Natural killer cell treated with Interleukin-12 subunit alpha and Interleukin-12 subunit beta and Interleukin-15 and Interleukin-18, amount 100 ng/mL, for 72 hours (primary cell): ENCODE data around the gene KLF16. TPM values are rescaled to one million over a fixed set of nuclear protein-coding genes. Genes with fewer than 3 reads are reported as not detected.

Experiments used
- ATAC-seq, 2 donors: fragments of 150-1000 bp; cut with Tn5 transposase in 1 of 2; sonication (Bioruptor Pico), chemical (Tn5 transposase) in 1 of 2; 2 replicates each; pipeline ENCODE4 v1.10.0; 2021
- DNase-seq: peaks from one replicate; pipeline ENCODE4 v3.0.0; 2022; ENCODE audit warnings: low spot score
- H3K27ac Mint-ChIP-seq, 2 donors: 1 replicate in 1 of 2; 2 replicates in 1 of 2; pipeline ENCODE4 v1.8.0; 2022; ENCODE audit warnings: mixed read lengths in 2 of 2, mild to moderate bottlenecking in 1 of 2, moderate library complexity in 1 of 2
- H3K27me3 Mint-ChIP-seq, 2 donors: 1 replicate in 1 of 2; 2 replicates in 1 of 2; pipeline ENCODE4 v1.8.0; 2022; ENCODE audit warnings: mixed read lengths in 2 of 2
- H3K36me3 Mint-ChIP-seq: one replicate; pipeline ENCODE4 v1.8.0; 2022; ENCODE audit warnings: mixed read lengths
- H3K4me1 Mint-ChIP-seq, 2 donors: 1 replicate in 1 of 2; 2 replicates in 1 of 2; pipeline ENCODE4 v1.8.0; 2022; ENCODE audit warnings: low read depth in 2 of 2, mixed read lengths in 2 of 2, mild to moderate bottlenecking in 1 of 2
- H3K4me3 Mint-ChIP-seq: one replicate; pipeline ENCODE4 v1.8.0; 2022; ENCODE audit warnings: mixed read lengths
- H3K9me3 Mint-ChIP-seq: 2 replicates; pipeline ENCODE4 v1.8.0; 2022; ENCODE audit warnings: mixed read lengths
- total RNA-seq, 2 donors: library from RNA; stranded (reverse); gene quantifications; one replicate each; pipeline ENCODE4 v1.2.3, GENCODE V29; 2022

The KLF16 gene
- total RNA-seq, 2 donors from 2014 or later, result 18.0 to 49.8 TPM

- H3K9me3 Mint-ChIP-seq, result no peaks in the 10 kb centered on the region
- H3K36me3 Mint-ChIP-seq, result no peaks in the 10 kb centered on the region
- no peaks in the 10 kb centered on the region for H3K27me3 Mint-ChIP-seq
- H3K4me1 Mint-ChIP-seq, result peaks cover 0 to under 1% of the 10 kb centered on the region in 2 donors
- ATAC-seq (no peak), DNase-seq (no peak)
- H3K4me3 Mint-ChIP-seq, result no peak overlapping the region
- H3K27ac Mint-ChIP-seq, result no peak overlapping the region
These were observed 32.4 kb downstream of the KLF16 start for GRCh38 chr19:1830978-1831377.

- Mint-ChIP-seq H3K9me3 (no peaks in the 10 kb centered on the region), H3K27ac (no peak overlapping the region), H3K36me3 (no peaks in the 10 kb centered on the region), H3K4me1 (no peaks in the 10 kb centered on the region), H3K27me3 (no peaks in the 10 kb centered on the region), H3K4me3 (no peak overlapping the region)
- ATAC-seq (no peak), DNase-seq (no peak)
These were observed 32.8 kb downstream of the KLF16 start for GRCh38 chr19:1830568-1830967.

GRCh38 chr19:1829958-1830357, 33.4 kb downstream of the KLF16 start:
- Mint-ChIP-seq H3K4me3 (no peak overlapping the region), H3K9me3 (no peaks in the 10 kb centered on the region), H3K27ac (no peak overlapping the region), H3K27me3 (no peaks in the 10 kb centered on the region), H3K36me3 (no peaks in the 10 kb centered on the region), H3K4me1 (no peaks in the 10 kb centered on the region)
- DNase-seq (no peak), ATAC-seq (no peak)

- peak; percentile 13 to 20 for ATAC-seq
These were observed 34.8 kb downstream of the KLF16 start for GRCh38 chr19:1828279-1829238.

DNA sequence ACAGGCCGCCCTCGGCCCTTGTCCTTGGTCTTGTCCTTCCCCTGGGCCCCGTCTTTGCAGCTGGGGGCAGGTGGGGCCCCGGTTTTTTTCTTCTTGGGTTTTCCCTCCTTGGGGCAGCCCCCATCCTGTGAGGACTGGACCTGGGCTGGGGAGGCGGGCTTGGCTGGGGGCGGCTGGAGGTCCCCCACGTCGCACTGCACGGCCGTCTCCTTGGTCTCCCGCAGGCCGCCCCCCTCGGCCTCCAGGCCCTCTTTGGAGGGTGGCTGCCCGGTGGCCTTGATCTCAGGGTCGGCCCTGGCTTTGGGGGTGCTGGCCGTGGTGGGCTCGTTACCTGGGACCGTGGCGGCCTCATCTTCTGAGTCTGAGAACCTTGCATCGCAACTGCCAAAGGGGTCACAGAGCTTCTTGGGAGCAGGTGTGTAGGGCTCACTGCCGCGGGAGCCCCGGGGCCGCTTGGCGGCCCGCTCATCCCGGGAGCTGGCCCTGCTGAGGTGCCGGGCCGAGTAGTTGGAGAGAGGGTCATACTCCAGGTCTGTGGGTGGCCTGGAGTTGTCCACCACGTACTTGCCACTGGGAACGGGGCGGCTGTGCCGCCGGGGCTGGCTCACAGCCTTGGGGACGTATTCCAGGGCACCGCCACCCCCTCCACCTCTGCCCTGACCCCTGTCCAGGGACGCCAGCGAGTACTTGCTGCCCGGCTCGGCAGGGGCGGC, 35.7 kb downstream of the KLF16 start:
- DNase-seq (no peak), ATAC-seq (no peak)
- Mint-ChIP-seq H3K9me3 (no peaks in the 10 kb centered on the region), H3K27ac (no peak overlapping the region), H3K27me3 (no peaks in the 10 kb centered on the region), H3K36me3 (no peaks in the 10 kb centered on the region), H3K4me1 (no peaks in the 10 kb centered on the region), H3K4me3 (no peak overlapping the region)

More at GRCh38 chr19:1828279-1829238, 34.8 kb downstream of the KLF16 start:
- H3K36me3 Mint-ChIP-seq, result no peaks in the 10 kb centered on the region
- no peak overlapping the region for H3K4me3 Mint-ChIP-seq
- H3K9me3 Mint-ChIP-seq, result no peaks in the 10 kb centered on the region
- H3K4me1 Mint-ChIP-seq, result no peaks in the 10 kb centered on the region
- DNase-seq, result no peak
- no peaks in the 10 kb centered on the region for H3K27me3 Mint-ChIP-seq
- H3K27ac Mint-ChIP-seq, result no peak overlapping the region

DNA sequence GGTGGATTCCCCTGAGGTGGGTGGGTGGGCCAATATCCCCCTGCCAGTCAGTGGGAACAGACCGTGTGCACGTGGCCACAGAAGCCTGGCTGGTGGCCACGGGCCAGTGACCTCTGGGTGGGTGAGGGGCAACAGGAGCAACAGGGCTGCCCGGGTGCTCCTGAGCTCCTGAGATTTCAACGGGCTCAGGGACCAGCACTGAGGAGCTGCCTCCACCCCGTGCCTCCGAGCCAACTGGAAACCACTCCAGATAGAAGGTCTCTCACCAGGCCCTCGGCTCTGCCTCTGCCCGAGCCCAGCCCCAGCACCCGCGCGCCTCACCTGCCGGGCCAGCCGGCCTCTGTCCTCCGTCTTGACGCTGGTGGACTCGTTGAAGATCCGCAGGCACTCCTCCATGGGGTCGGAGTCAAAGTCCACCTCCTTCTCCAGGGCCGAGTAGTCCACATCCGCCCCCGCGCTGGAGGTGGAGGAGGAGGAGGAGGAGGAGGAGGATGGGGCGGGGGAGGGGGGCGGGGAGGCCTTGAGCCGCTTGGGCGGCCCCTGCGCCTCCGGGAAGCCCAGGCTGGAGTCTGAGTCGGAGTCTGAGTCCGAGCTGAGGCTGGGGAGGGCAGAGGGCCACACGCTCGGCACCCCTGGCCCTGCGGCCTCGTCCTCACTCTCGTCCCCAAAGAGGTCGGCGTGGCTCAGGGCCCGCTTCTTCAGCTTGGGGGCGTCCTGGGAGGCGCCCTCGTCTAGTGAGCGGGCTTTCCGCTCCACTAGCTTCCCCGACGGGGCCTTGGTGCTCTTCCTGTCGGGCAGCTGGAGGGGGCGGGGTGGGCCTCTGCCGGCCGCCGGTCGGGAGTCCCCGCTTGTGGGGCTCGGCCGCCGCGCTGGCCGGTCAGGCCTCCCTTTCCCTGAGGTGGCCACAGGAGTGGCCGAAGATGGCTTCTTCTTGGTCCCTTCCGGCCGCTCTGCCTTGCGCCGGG, 36.5 kb downstream of the KLF16 start:
- H3K27me3 Mint-ChIP-seq, result no peaks in the 10 kb centered on the region
- H3K4me3 Mint-ChIP-seq, result no peak overlapping the region

DNA sequence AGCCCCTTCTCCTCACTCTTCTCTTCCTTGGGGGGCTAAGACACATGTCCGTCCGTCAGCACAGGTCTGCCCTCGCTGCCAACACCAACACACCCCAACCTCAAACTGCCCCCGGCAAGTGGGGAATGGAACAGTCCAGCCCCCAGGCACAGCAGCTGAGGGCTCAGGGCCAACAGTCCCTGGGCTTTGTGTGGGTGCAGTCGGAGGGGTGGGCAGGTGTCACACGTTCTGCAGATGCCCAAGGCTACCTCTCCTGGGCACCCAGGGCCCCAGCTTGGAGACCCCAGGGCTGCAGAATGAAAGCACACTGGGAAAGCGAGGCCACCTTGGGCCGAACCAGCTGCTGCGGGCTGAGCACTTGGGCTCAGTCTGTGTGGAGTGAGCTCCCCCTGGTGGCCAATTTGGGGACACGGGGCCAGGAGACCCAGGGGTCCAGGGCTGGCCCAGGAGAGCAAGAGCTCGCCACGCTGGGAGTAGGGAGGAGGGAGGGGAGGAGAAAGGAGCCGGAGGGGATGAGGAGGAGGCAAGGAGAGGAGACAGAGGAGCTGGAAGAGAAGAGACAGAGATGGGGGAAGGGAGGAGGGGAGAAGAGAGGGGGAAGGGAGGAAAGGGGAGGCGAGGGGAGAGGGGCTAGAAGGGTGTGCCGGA, 37.3 kb downstream of the KLF16 start:
- H3K4me1 Mint-ChIP-seq, result no peaks in the 10 kb centered on the region
- H3K27me3 Mint-ChIP-seq, result no peaks in the 10 kb centered on the region
- ATAC-seq (peak; percentile 71 to 74), DNase-seq (peak; percentile 71)
- H3K9me3 Mint-ChIP-seq, result no peaks in the 10 kb centered on the region
- no peak overlapping the region for H3K27ac Mint-ChIP-seq
- H3K36me3 Mint-ChIP-seq, result no peaks in the 10 kb centered on the region
- H3K4me3 Mint-ChIP-seq, result no peak overlapping the region

More for the DNA sequence above, 36.5 kb downstream of the KLF16 start:
- Mint-ChIP-seq H3K36me3 (no peaks in the 10 kb centered on the region), H3K27ac (no peak overlapping the region), H3K9me3 (no peaks in the 10 kb centered on the region), H3K4me1 (no peaks in the 10 kb centered on the region)
- DNase-seq (no peak), ATAC-seq (peak in 1 of 2 donors; percentile 9)

GRCh38 chr19:1824252-1824622, 39.1 kb downstream of the KLF16 start:
- no peaks in the 10 kb centered on the region for H3K27me3 Mint-ChIP-seq
- no peak overlapping the region for H3K4me3 Mint-ChIP-seq

DNA sequence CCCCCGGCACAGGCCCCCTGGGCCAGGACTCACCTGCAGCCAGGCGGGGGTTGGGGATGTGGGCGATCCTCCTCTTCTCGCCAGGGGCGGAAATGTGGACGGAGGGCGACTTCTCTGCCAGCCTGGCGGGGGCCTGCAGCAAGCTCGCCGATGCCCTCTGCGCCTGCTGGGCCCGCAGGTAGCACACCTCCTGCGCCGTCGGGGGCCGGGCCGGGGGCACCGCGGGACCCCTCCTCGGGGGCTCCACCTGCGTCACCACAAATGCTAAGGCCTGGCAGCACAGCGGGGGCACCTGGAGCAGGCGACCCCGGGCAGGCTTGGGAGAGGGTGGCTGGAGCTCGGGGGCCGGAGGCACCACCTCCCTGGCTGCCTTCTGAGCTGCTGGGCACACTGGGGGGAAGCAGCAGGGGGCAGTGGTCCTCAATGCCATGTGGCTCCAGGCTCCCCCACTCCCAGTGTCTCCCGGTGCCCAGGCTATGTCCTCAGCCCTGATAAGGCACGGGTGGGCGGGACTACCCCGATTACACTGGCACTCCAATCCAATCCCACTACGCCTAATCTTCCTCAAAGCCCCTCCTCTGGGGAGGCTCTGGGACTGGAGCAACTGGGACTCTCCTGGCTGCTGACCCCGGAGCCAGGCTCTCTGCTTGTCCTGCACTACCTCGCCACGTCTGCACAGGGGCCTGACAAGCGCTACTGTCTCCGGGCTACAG, 39.7 kb downstream of the KLF16 start:
- no peak overlapping the region for H3K4me3 Mint-ChIP-seq
- no peaks in the 10 kb centered on the region for H3K27me3 Mint-ChIP-seq
- H3K9me3 Mint-ChIP-seq, result no peaks in the 10 kb centered on the region
- ATAC-seq, result no peak
- no peak overlapping the region for H3K27ac Mint-ChIP-seq
- no peaks in the 10 kb centered on the region for H3K4me1 Mint-ChIP-seq
- DNase-seq, result no peak
- no peaks in the 10 kb centered on the region for H3K36me3 Mint-ChIP-seq

More at GRCh38 chr19:1824252-1824622, 39.1 kb downstream of the KLF16 start:
- Mint-ChIP-seq H3K9me3 (no peaks in the 10 kb centered on the region), H3K27ac (no peak overlapping the region), H3K4me1 (no peaks in the 10 kb centered on the region), H3K36me3 (no peaks in the 10 kb centered on the region)
- DNase-seq (no peak), ATAC-seq (no peak)

DNA sequence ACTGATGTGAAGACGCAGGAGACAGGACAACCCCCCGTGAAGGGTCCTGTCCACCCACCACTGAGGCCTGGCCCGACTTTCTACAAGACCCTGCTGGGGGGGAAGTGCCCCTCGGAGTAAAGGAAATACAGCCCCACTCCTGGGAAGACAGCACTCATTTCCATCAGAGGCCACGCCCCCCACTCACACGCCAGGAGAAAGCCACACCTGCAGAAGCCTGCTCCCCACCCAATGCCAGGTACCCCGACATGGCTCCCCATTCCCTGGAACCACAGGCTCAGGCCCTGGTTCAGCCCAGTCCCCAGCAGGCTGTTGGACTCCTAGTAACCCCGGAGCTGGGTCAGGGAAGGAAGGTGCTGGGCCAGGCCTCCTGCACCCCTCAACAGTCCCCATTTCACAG, 40.4 kb downstream of the KLF16 start:
- no peaks in the 10 kb centered on the region for H3K36me3 Mint-ChIP-seq

GRCh38 chr19:1822210-1822609, 41.2 kb downstream of the KLF16 start:
- peaks cover 0 to 3% of the 10 kb centered on the region in 2 donors for H3K4me1 Mint-ChIP-seq
- H3K4me3 Mint-ChIP-seq, result no peak overlapping the region
- no peaks in the 10 kb centered on the region for H3K27me3 Mint-ChIP-seq
- H3K9me3 Mint-ChIP-seq, result no peaks in the 10 kb centered on the region
- no peak overlapping the region for H3K27ac Mint-ChIP-seq
- no peaks in the 10 kb centered on the region for H3K36me3 Mint-ChIP-seq
- no peak for DNase-seq
- ATAC-seq, result no peak

More for the DNA sequence above, 40.4 kb downstream of the KLF16 start:
- H3K27ac Mint-ChIP-seq, result no peak overlapping the region
- peaks cover 0 to 2% of the 10 kb centered on the region in 2 donors for H3K4me1 Mint-ChIP-seq
- H3K4me3 Mint-ChIP-seq, result no peak overlapping the region
- H3K27me3 Mint-ChIP-seq, result no peaks in the 10 kb centered on the region
- no peaks in the 10 kb centered on the region for H3K9me3 Mint-ChIP-seq
- ATAC-seq, result no peak
- no peak for DNase-seq

- DNase-seq (no peak), ATAC-seq (no peak)
- no peak overlapping the region for H3K27ac Mint-ChIP-seq
- no peaks in the 10 kb centered on the region for H3K9me3 Mint-ChIP-seq
- no peaks in the 10 kb centered on the region for H3K36me3 Mint-ChIP-seq
- H3K4me1 Mint-ChIP-seq, result peaks cover 0 to 3% of the 10 kb centered on the region in 2 donors
- H3K4me3 Mint-ChIP-seq, result no peak overlapping the region
- H3K27me3 Mint-ChIP-seq, result no peaks in the 10 kb centered on the region
These were observed 43.8 kb downstream of the KLF16 start for GRCh38 chr19:1819341-1820255.
